ENCODE results near the gene GMPR2.

Gene GMPR2

DNA sequence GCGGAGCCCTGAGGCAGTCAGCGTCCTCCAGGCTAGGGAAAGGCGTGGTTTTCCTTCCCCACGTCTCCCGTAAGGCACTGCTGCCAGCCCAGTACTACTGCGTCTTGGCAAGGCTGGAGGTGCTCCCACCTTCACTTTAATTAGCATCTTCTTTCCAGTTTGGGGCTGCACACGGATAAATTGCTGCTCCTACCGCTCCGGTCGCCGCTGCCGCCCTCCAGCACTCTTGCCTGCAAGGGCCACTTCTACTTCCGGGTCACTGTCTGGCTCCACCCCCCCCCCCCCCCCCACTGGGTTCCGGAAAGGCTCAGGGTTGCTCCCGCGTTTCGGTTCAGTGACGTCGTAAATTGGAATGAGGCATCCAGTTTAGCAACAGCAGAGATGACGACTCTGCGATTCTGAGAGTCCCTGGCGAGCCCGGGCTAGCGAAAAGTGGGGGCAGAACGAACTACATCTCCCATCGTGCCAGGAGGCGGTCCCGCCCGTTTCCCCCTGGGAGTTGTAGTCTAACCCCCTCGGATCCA lies 546 bp upstream of the GMPR2 start, which contains the start of gene NEDD8:
Gene NEDD8 (minus strand): TSS at position 247 of the 524 bp plus-strand sequence. CDS start 100 bp downstream, at position 147.
- H2BK120ac ChIP-seq (ENCODE audit: low read depth, low read length), result peak within 1 kb of the TSS; percentile 77

DNA sequence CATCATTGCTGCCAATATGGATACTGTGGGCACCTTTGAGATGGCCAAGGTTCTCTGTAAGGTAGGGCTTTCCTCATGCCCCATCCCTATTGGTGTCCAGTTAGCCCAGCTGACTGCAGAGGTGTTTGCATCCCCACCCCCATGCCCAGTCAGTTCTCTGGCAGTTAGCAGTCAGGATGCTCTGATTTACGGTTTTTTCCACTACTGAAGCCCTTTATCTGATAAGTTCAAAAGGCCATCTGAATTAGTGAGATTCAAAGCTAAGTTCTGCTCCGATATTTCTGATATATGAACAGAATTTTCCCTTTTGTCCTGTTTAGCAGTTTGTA lies 773 bp downstream of the GMPR2 start:
- Histone ChIP-seq H3K27ac (ENCODE audit: low read length, poor library complexity, severe bottlenecking) (no peak overlapping the region), H2AK5ac (ENCODE audit: low read length, severe bottlenecking) (peak overlapping the region; percentile 64), H3K18ac (ENCODE audit: low read depth in 1 of 2, low read length in 2 of 2) (no peak overlapping the region), H2BK5ac (ENCODE audit: low read depth, low read length, poor library complexity, severe bottlenecking) (no peak overlapping the region), H3K9ac (ENCODE audit: low read length) (peak overlapping the region; percentile 98), H3K79me1 (replicated peaks; ENCODE audit: low read length, poor library complexity, severe bottlenecking) (peaks cover 29% of the 10 kb centered on the region), H2BK12ac (ENCODE audit: low read length in 2 of 2) (peak overlapping the region; percentile 1 to 45), H3K27me3 (ENCODE audit: control insufficient read depth in 1 of 2, insufficient read depth in 1 of 2, low read length in 2 of 2) (no peaks in the 10 kb centered on the region), H2BK120ac (ENCODE audit: low read depth, low read length) (no peak overlapping the region), H4K8ac (ENCODE audit: low read length) (peak overlapping the region; percentile 93), H3K4me3 (ENCODE audit: insufficient read depth in 1 of 2, low read depth in 1 of 2, low read length in 2 of 2) (peak overlapping the region in 1 of 2 experiments; percentile 99), H3K4ac (ENCODE audit: low read depth in 1 of 2, low read length in 2 of 2) (peak overlapping the region in 1 of 2 experiments; percentile 95), H3K36me3 (ENCODE audit: control insufficient read depth in 1 of 2, insufficient read depth in 2 of 2, low read depth in 1 of 2, low read length in 2 of 2) (peaks cover 24 to 51% of the 10 kb centered on the region in 2 experiments), H4K91ac (ENCODE audit: low read length) (no peak overlapping the region), H3K4me2 (ENCODE audit: low read length, poor library complexity, severe bottlenecking) (peak overlapping the region; percentile 70), H3K9me3 (ENCODE audit: control insufficient read depth, low read length) (no peaks in the 10 kb centered on the region), H2BK15ac (ENCODE audit: low read depth, poor library complexity, severe bottlenecking) (no peak overlapping the region), H3K14ac (ENCODE audit: low read length in 2 of 2) (no peak overlapping the region), H3K23ac (ENCODE audit: low read length in 2 of 2) (no peak overlapping the region), H3K4me1 (ENCODE audit: control insufficient read depth, insufficient read depth, low read depth, low read length) (peaks cover 12% of the 10 kb centered on the region), H2AFZ (ENCODE audit: low read depth, low read length) (no peak overlapping the region)
- no peak for DNase-seq
- 86% methylated on average over 2 of the region's 2 CpGs for WGBS

More for the DNA sequence above, 546 bp upstream of the GMPR2 start, which contains the start of gene NEDD8:
- peaks cover 9% of the 10 kb centered on the region for H3K4me1 ChIP-seq (ENCODE audit: control insufficient read depth, insufficient read depth, low read depth, low read length)
- WGBS, result under 1% methylated on average over 29 of the region's 30 CpGs
- peak within 1 kb of the TSS; percentile 89 for H4K91ac ChIP-seq (ENCODE audit: low read length)
- H3K4me3 ChIP-seq (ENCODE audit: insufficient read depth in 1 of 2, low read depth in 1 of 2, low read length in 2 of 2), result peak within 1 kb of the TSS; percentile 83 to 99
- H3K4ac ChIP-seq (ENCODE audit: low read depth in 1 of 2, low read length in 2 of 2), result peak within 1 kb of the TSS; percentile 95 to 97
- H3K18ac ChIP-seq (ENCODE audit: low read depth in 1 of 2, low read length in 2 of 2), result peak within 1 kb of the TSS; percentile 96
- peak within 1 kb of the TSS; percentile 75 for H3K4me2 ChIP-seq (ENCODE audit: low read length, poor library complexity, severe bottlenecking)
- peak within 1 kb of the TSS; percentile 98 for H3K9ac ChIP-seq (ENCODE audit: low read length)
- peak within 1 kb of the TSS; percentile 80 for H2BK5ac ChIP-seq (ENCODE audit: low read depth, low read length, poor library complexity, severe bottlenecking)
- peak within 1 kb of the TSS; percentile 93 for H4K8ac ChIP-seq (ENCODE audit: low read length)
- no peaks in the 10 kb centered on the region for H3K27me3 ChIP-seq (ENCODE audit: control insufficient read depth in 1 of 2, insufficient read depth in 1 of 2, low read length in 2 of 2)
- peak within 1 kb of the TSS; percentile 99 for H3K27ac ChIP-seq (ENCODE audit: low read length, poor library complexity, severe bottlenecking)
- peak within 1 kb of the TSS in 1 of 2 experiments; percentile 85 for H3K14ac ChIP-seq (ENCODE audit: low read length in 2 of 2)
- peak; percentile 99 for DNase-seq
- peak within 1 kb of the TSS; percentile 1 to 32 for H2BK12ac ChIP-seq (ENCODE audit: low read length in 2 of 2)
- H2AK5ac ChIP-seq (ENCODE audit: low read length, severe bottlenecking), result peak within 1 kb of the TSS; percentile 58
- peak within 1 kb of the TSS; percentile 90 for H2BK15ac ChIP-seq (ENCODE audit: low read depth, poor library complexity, severe bottlenecking)
- H3K36me3 ChIP-seq (ENCODE audit: control insufficient read depth in 1 of 2, insufficient read depth in 2 of 2, low read depth in 1 of 2, low read length in 2 of 2), result peaks cover 21 to 51% of the 10 kb centered on the region in 2 experiments
- H3K79me1 ChIP-seq (replicated peaks; ENCODE audit: low read length, poor library complexity, severe bottlenecking), result peaks cover 21% of the 10 kb centered on the region
- H2AFZ ChIP-seq (ENCODE audit: low read depth, low read length), result peak within 1 kb of the TSS; percentile 74
- no peaks in the 10 kb centered on the region for H3K9me3 ChIP-seq (ENCODE audit: control insufficient read depth, low read length)
- peak within 1 kb of the TSS in 1 of 2 experiments; percentile 37 for H3K23ac ChIP-seq (ENCODE audit: low read length in 2 of 2)

DNA sequence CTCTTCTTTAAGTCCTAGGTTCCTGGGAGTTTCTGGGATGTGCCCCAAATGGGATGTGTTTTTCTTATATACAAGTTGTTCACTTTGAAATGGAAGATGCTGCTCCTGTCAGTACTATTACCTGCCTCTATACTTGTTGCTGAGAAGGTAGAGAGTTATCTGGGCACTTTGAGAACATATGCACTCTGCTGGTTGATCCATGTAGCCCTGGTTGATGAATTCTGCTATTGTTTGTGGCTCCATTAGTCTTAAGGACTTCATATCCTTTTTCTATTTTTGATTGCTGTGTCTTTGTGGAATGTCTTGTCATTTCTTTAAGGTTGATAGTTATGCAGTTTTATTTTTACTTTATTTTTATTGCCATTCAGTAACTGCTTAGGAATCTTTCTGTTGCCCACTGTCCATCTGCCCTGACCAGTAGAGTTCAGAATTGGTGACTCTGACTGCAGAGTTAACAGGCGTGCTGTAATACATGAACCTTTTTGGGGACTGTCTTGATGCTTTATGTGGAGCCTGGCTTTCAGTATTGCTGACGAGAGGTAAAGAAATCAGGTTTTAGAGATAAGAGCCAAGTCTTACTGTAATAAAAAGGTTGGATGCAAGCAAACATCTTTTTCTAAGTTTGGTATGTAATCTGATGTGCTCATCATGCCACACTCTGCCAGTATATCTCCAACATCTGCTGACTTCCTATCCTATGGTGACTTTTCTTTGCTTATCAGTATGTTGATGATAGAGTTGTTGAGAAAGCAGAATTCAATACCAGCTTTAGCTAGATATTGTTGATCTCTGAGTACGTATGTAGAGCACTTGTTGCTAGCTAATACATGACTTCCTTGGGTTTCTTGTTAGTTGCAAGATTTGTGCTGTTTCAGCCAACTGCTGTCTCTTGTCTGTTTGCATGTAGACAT lies 1.6 kb downstream of the GMPR2 start:
- Histone ChIP-seq H3K4me2 (ENCODE audit: low read length, poor library complexity, severe bottlenecking) (no peak overlapping the region), H3K9me3 (ENCODE audit: control insufficient read depth, low read length) (no peaks in the 10 kb centered on the region), H4K91ac (ENCODE audit: low read length) (no peak overlapping the region), H3K4ac (ENCODE audit: low read depth in 1 of 2, low read length in 2 of 2) (no peak overlapping the region), H3K9ac (ENCODE audit: low read length) (peak overlapping the region; percentile 98), H2AFZ (ENCODE audit: low read depth, low read length) (no peak overlapping the region), H3K27me3 (ENCODE audit: control insufficient read depth in 1 of 2, insufficient read depth in 1 of 2, low read length in 2 of 2) (no peaks in the 10 kb centered on the region), H2BK5ac (ENCODE audit: low read depth, low read length, poor library complexity, severe bottlenecking) (no peak overlapping the region), H3K27ac (ENCODE audit: low read length, poor library complexity, severe bottlenecking) (no peak overlapping the region), H3K23ac (ENCODE audit: low read length in 2 of 2) (no peak overlapping the region), H3K4me3 (ENCODE audit: insufficient read depth in 1 of 2, low read depth in 1 of 2, low read length in 2 of 2) (peak overlapping the region in 1 of 2 experiments; percentile 99), H4K8ac (ENCODE audit: low read length) (no peak overlapping the region), H3K79me1 (replicated peaks; ENCODE audit: low read length, poor library complexity, severe bottlenecking) (peaks cover 30% of the 10 kb centered on the region), H2BK12ac (ENCODE audit: low read length in 2 of 2) (no peak overlapping the region), H2BK120ac (ENCODE audit: low read depth, low read length) (no peak overlapping the region), H2BK15ac (ENCODE audit: low read depth, poor library complexity, severe bottlenecking) (no peak overlapping the region), H2AK5ac (ENCODE audit: low read length, severe bottlenecking) (no peak overlapping the region), H3K4me1 (ENCODE audit: control insufficient read depth, insufficient read depth, low read depth, low read length) (peaks cover 14% of the 10 kb centered on the region), H3K36me3 (ENCODE audit: control insufficient read depth in 1 of 2, insufficient read depth in 2 of 2, low read depth in 1 of 2, low read length in 2 of 2) (peaks cover 27 to 59% of the 10 kb centered on the region in 2 experiments), H3K18ac (ENCODE audit: low read depth in 1 of 2, low read length in 2 of 2) (no peak overlapping the region), H3K14ac (ENCODE audit: low read length in 2 of 2) (no peak overlapping the region)
- 100% methylated on average over 3 of the region's 3 CpGs for WGBS
- no peak for DNase-seq

Data from mesenchymal stem cell (in vitro differentiated cells and primary cell).